Activated CD8-positive, alpha-beta memory T cell treated with anti-CD3 and anti-CD28 coated beads for 1 hour (primary cell): Measurements from ENCODE around the gene SLC22A13.
"Not testable (repeated sequence)": the region's sequence is repeated elsewhere in the genome, so short reads cannot be mapped to it uniquely, and the experiment has no call there.

ENCODE experiments used
- DNase-seq, 2 donors: peaks; one replicate each; pipeline ENCODE4 v3.0.0-alpha.2; 2020; ENCODE audit warnings: low read depth in 1 of 2; ENCODE audit errors: extremely low read depth in 1 of 2

The SLC22A13 gene

GRCh38 chr3:38264353-38264771 is 1.2 kb upstream of the SLC22A13 start:
- DNase-seq, result no peak

GRCh38 chr3:38264779-38265178 is 833 bp upstream of the SLC22A13 start:
- no peak for DNase-seq

GRCh38 chr3:38266810-38267209 is 1.2 kb downstream of the SLC22A13 start:
- DNase-seq, result no peak

- no peak for DNase-seq
These were observed 2.0 kb downstream of the SLC22A13 start for GRCh38 chr3:38267662-38268061.

- DNase-seq, result no peak
These were observed 2.5 kb downstream of the SLC22A13 start for GRCh38 chr3:38268087-38268486.

- no peak for DNase-seq
These were observed 2.9 kb downstream of the SLC22A13 start for GRCh38 chr3:38268522-38268921.

GRCh38 chr3:38270606-38271005 is 5.0 kb downstream of the SLC22A13 start:
- no peak for DNase-seq

- DNase-seq, result no peak
These were observed 5.9 kb downstream of the SLC22A13 start for GRCh38 chr3:38271553-38271952.

GRCh38 chr3:38274864-38275649 is 9.4 kb downstream of the SLC22A13 start:
- DNase-seq, result no peak

GRCh38 chr3:38275658-38276057 is 10.0 kb downstream of the SLC22A13 start:
- DNase-seq, result no peak

GRCh38 chr3:38276081-38276916 is 10.7 kb downstream of the SLC22A13 start:
- DNase-seq, result no peak

- DNase-seq, result no peak
These were observed 11.5 kb downstream of the SLC22A13 start for GRCh38 chr3:38276917-38277630.

- no peak for DNase-seq
These were observed 13.2 kb downstream of the SLC22A13 start for GRCh38 chr3:38278841-38279240.

GRCh38 chr3:38281895-38282686 is 16.5 kb downstream of the SLC22A13 start, which contains the start of gene SLC22A14:
SLC22A14 (plus strand) TSS chr3:38282294; CDS start chr3:38306027, 23,733 bp downstream.
- no peak for DNase-seq

GRCh38 chr3:38283810-38284755 is 18.5 kb downstream of the SLC22A13 start:
- DNase-seq, result no peak

GRCh38 chr3:38284756-38285150 is 19.1 kb downstream of the SLC22A13 start:
- DNase-seq, result no peak

- not testable (repeated sequence) for DNase-seq
These were observed 23.9 kb downstream of the SLC22A13 start for GRCh38 chr3:38289286-38290217.

- not testable (repeated sequence) for DNase-seq
These were observed 31.4 kb downstream of the SLC22A13 start for GRCh38 chr3:38297053-38297452.
